Activated T-helper 2 cell treated with anti-CD3 and anti-CD28 coated beads, Interferon-gamma antibody, Interleukin-2, Interleukin-4, amounts not matched to agents 10 μg/mL and 5 μg/mL and 100 μg/mL, durations not matched to agents 14 hours and 24 hours and 36 hours (primary cell): Measurements from ENCODE around the gene HSPG2. TPM values are rescaled to one million over a fixed set of nuclear protein-coding genes. Genes with fewer than 3 reads are reported as not detected.
A peak's percentile ranks its signal among the peaks of the same experiment; 100 is the strongest.
"Not testable (repeated sequence)": the region's sequence is repeated elsewhere in the genome, so short reads cannot be mapped to it uniquely, and the experiment has no call there.

Experiments
- DNase-seq: peaks from one replicate; pipeline ENCODE4 v3.0.0; 2021; ENCODE audit warnings: low spot score
- H3K27ac Mint-ChIP-seq: one replicate; pipeline ENCODE4 v1.8.0; 2021; ENCODE audit warnings: mixed read lengths
- H3K27me3 Mint-ChIP-seq: one replicate; pipeline ENCODE4 v1.8.0; 2021; ENCODE audit warnings: low read depth, mixed read lengths
- H3K36me3 Mint-ChIP-seq: one replicate; pipeline ENCODE4 v1.8.0; 2021; ENCODE audit warnings: low read depth, mixed read lengths
- H3K4me1 Mint-ChIP-seq: one replicate; pipeline ENCODE4 v1.8.0; 2021; ENCODE audit warnings: low read depth, mixed read lengths
- H3K4me3 Mint-ChIP-seq: one replicate; pipeline ENCODE4 v1.8.0; 2021; ENCODE audit warnings: low read depth, mild to moderate bottlenecking, moderate library complexity, mixed read lengths
- H3K9me3 Mint-ChIP-seq: one replicate; pipeline ENCODE4 v1.8.0; 2021; ENCODE audit warnings: mixed read lengths
- intact Hi-C: fragments of 100-400 bp; cut with micrococcal nuclease; formaldehyde crosslinking; loops from one replicate; pipeline ENCODE4 v1.15.1; 2023
- total RNA-seq: library from RNA; stranded (reverse); gene quantifications from 2 replicates; pipeline ENCODE4 v1.2.3, GENCODE V29; 2022

Gene HSPG2
- total RNA-seq, 1 donor from 2014 or later = 4.1 TPM

DNA sequence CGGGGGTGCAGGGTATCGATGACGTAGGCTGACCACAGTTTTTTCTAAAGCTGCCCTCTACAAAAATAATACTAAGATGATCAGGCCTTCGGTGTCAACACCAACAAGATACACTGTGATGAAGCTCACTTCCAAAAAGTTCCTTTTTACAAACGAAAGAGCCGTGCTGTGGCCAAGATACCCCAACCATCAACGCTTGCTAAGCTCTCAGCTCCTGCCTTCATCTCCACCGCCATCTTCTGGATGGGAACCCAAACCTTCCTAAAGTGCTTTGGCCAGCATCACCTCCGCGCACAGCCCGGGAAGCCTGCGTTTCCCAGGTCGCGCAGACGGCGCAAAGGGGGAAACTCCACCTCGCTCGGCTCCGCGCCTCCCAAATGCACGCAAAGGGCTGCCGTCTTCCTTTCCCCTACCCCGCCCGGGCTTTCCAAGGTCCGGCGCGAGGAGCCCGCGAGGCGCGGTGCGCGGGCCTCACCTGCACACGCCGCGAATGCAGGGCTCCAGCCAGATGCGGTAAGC is 154.7 kb downstream of the HSPG2 start:
- H3K27ac Mint-ChIP-seq = peak overlapping the region; percentile 100
- no peaks in the 10 kb centered on the region for H3K9me3 Mint-ChIP-seq
- H3K4me3 Mint-ChIP-seq = peak overlapping the region; percentile 96
- H3K36me3 Mint-ChIP-seq = peaks cover 23% of the 10 kb centered on the region
- peaks cover 21% of the 10 kb centered on the region for H3K4me1 Mint-ChIP-seq
- DNase-seq = peak; percentile 40
- peaks cover 4% of the 10 kb centered on the region for H3K27me3 Mint-ChIP-seq
- intact Hi-C loops = loop anchor here (2.0 to 5.0 kb wide), 5 partner anchors 40 to 490 kb away; partner anchors contain the start of genes CDC42 and ECE1

DNA sequence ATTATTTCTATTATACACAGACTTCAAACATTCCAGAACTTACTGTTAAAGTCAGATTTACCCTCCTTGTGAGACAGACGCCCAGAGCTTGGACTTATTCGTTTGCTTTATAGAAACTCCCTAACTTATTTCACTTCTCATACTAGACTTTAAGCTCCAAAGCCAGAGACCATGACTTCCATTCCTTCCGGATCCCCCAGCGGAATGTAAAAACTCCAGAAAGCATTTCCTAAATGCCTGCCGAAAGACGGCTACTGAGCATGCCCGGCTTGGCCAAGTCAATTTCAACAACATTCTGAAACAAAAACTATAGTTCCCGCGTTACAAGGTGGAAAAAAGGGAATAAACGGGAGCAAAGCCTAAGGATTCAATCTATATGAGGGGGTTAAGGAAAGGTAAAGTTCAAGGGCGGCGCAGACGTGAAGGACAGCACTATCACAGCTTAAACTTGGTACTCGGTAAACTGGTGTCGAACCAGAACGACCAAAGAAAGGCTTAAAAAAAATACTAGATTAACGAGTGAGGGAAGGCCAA is 155.2 kb downstream of the HSPG2 start:
- intact Hi-C loops = loop anchor here (2.0 to 5.0 kb wide), 5 partner anchors 39 to 490 kb away; partner anchors contain the start of genes CDC42 and ECE1
- Mint-ChIP-seq H3K4me1 (peaks cover 25% of the 10 kb centered on the region), H3K27ac (peak overlapping the region; percentile 100), H3K4me3 (peak overlapping the region; percentile 96), H3K27me3 (peaks cover 3% of the 10 kb centered on the region), H3K9me3 (no peaks in the 10 kb centered on the region), H3K36me3 (peaks cover 28% of the 10 kb centered on the region)
- no peak for DNase-seq

DNA sequence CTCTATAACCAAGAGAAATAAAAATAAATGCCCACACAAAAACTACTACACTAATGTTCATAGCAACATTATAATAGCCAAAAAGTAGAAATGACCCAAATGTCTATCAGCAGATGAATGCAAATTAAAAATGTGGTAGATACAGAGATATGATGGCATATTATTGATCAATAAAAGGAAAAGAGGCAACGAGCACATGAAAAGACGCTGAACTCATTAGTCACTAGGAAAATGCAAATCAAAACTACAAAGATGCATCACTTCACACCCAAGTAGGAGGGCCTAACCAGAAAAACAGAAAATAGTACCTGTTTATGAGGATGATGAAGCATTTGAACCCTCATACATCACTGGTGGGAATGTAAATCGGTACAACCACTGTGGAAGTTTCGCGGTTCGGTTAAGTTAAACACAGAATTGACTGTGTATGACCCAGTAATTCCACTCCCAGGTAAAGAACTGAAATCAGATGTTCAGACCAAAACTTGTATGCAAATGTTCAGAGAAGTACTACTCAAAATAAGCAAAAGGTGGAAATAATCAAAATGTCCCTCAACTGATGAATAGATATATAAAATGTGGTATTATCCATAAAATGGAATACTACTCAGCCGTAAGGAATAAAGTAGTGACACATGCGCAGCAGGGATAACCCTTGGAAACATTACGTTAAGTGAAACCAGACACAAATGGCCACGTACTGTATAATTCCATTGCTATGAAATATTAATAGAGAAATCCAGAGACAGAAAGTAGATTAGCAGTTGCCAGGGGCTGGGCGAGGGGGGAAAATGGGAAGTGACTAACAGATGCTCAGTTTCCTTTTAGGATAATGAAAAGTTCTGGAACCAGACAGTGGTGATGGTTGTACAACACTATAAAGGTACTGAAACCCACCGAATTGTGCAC is 157.2 kb downstream of the HSPG2 start:
- peak overlapping the region; percentile 98 for H3K27ac Mint-ChIP-seq
- intact Hi-C loops = loop anchor here (1.0 to 5.0 kb wide), 3 partner anchors 12 to 488 kb away; partner anchors contain the start of genes CDC42 and ECE1
- H3K9me3 Mint-ChIP-seq = no peaks in the 10 kb centered on the region
- peak overlapping the region; percentile 66 for H3K4me3 Mint-ChIP-seq
- no peaks in the 10 kb centered on the region for H3K27me3 Mint-ChIP-seq
- peaks cover 36% of the 10 kb centered on the region for H3K4me1 Mint-ChIP-seq
- DNase-seq = no peak
- H3K36me3 Mint-ChIP-seq = peaks cover 39% of the 10 kb centered on the region

DNA sequence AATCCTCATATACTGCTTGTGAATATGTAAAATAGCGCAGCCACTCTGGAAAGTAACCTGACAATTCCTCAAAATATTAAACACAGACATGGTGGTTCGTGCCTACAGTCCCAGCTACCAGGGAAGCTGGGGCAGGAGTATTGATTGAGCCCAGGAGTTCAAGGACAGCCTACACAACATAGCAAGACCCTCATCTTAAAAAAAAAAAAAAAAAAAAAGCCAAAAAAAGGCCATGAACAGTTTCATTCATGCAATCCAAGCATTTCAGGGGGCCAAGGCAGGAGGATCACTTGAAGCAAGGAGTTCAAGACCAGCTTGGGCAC is 158.7 kb downstream of the HSPG2 start:
- Mint-ChIP-seq H3K36me3 (peaks cover 42% of the 10 kb centered on the region), H3K4me3 (peak overlapping the region; percentile 20), H3K27ac (peak overlapping the region; percentile 57), H3K9me3 (no peaks in the 10 kb centered on the region), H3K4me1 (peaks cover 36% of the 10 kb centered on the region), H3K27me3 (no peaks in the 10 kb centered on the region)
- no peak for DNase-seq
- intact Hi-C loops = no loop called here

DNA sequence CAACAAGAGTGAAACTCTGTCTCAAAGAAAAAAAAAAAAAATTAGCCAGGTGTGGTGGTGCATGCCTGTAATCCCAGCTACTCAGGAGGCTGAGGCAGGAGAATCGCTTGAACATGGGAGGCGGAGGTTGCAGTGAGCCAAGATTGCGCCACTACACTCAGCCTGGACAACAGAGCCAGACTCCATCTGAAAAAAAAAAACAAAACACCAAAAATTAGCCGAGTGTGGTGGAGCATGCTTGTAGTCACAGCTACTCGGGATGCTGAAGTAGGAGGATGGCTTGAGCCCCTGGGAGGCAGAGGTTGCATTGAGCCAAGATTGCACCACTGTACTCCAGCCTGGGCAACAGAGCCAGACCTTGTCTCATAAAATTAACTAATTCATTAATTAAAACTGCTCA is 160.2 kb downstream of the HSPG2 start:
- H3K27ac Mint-ChIP-seq, H3K9me3 Mint-ChIP-seq, DNase-seq, H3K27me3 Mint-ChIP-seq, intact Hi-C loops, H3K4me3 Mint-ChIP-seq: not testable (repeated sequence)
- H3K36me3 Mint-ChIP-seq = peaks cover 43% of the 10 kb centered on the region
- peaks cover 38% of the 10 kb centered on the region for H3K4me1 Mint-ChIP-seq

DNA sequence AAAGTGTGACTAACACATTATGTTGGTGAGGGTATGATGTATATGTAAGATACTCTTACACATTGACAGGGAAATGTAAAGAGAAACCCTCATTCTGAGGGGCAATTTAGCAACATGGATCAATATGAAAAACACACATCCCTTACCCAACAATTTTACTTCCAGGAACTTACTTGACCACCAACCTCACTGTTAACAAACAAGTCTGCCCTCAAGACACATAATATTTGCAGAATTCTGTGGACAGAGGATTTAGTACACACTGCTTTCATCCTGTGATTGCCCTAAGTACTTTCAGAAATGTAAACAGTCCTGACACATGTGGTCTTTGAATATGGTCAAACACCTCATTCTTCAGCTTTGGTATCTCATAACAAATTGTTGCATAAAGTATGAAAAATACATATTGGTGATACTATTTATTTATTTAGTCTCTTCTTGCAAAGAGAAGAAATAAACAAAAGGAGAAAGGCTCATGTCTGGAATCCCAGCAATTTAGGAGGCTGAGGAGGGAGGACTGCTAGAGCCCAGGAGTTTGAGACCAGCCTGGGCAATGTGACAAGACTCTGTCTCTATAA is 161.0 kb downstream of the HSPG2 start:
- Mint-ChIP-seq H3K9me3 (no peaks in the 10 kb centered on the region), H3K27ac (peak overlapping the region; percentile 63), H3K4me3 (no peak overlapping the region), H3K27me3 (no peaks in the 10 kb centered on the region), H3K36me3 (peaks cover 43% of the 10 kb centered on the region), H3K4me1 (peaks cover 38% of the 10 kb centered on the region)
- DNase-seq = no peak
- intact Hi-C loops = no loop called here

DNA sequence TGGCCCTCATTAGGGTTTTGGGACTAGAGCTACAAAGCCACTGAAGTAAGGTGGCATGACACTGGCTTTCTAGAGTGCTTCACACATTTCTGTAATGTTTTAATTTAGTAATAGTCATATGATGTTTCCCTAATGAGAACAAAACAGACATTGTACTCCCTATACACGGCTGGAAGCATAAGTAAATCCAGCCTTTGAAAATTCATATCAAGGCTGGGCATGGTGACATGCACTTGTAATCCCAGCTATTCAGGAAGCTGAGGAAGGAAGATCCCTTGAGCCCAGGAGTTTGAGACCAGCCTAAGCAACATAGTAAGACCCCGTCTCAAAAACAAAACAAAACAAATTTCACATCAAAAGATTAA is 161.6 kb downstream of the HSPG2 start:
- DNase-seq = no peak

DNA sequence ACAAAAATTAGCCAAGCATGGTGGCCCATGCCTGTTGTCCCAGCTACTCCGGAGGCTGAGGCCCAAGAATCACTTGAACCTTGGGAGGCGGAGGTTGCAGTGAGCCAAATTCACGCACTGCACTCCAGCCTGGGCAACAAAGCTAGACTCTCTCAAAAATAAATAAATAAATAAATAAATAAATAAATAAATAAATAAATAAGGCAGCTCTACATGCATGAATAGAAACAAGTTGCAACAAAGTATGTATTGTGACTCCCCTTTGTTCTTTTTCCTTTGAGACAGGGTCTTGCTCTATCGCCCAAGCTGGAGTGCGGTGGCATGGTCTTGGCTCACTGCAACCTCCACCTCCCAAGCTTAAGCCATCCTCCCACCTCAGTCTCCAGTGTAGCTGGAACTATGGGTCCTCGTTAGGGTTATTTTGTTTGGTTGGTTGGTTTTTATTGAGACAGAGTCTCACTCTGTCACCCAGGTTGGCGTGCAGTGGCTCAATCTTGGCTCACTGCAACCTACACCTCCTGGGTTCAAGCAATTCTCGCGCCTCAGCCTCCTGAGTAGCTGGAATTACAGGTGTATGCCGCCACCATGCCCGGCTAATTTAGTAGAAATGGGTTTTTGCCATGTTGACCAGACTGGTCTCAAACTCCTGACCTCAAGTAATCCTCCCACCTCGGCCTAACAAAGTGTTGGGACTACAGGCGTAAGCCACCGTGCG is 162.1 kb downstream of the HSPG2 start:
- peaks cover 41% of the 10 kb centered on the region for H3K36me3 Mint-ChIP-seq
- H3K27ac Mint-ChIP-seq = no peak overlapping the region
- peaks cover 37% of the 10 kb centered on the region for H3K4me1 Mint-ChIP-seq
- H3K9me3 Mint-ChIP-seq = no peaks in the 10 kb centered on the region
- H3K27me3 Mint-ChIP-seq = no peaks in the 10 kb centered on the region
- H3K4me3 Mint-ChIP-seq = no peak overlapping the region
- DNase-seq = no peak
- intact Hi-C loops = no loop called here

More for the DNA sequence above, 161.6 kb downstream of the HSPG2 start:
- Mint-ChIP-seq H3K27me3 (no peaks in the 10 kb centered on the region), H3K4me3 (no peak overlapping the region), H3K4me1 (peaks cover 38% of the 10 kb centered on the region), H3K9me3 (no peaks in the 10 kb centered on the region), H3K36me3 (peaks cover 42% of the 10 kb centered on the region), H3K27ac (peak overlapping the region; percentile 63)
- intact Hi-C loops = no loop called here

DNA sequence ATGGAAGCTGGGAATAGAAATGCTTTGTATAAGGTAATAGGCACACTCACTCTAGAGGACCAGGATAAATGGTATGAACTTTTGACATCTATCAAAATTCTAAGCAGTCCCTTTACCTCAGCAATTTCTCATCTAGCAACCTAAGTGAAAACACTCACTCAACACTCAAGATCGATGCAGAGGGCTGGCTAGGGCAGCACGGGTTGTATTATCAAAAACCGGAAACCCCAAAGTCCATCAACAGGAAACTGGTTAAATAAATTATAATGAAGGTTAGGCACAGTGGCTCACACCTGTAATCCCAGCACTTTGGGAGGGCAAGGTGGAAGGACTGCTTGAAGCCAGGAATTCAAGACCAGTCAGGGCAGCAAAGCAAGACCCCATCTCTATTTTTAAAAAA is 163.5 kb downstream of the HSPG2 start:
- intact Hi-C loops = no loop called here
- H3K9me3 Mint-ChIP-seq = no peaks in the 10 kb centered on the region
- H3K27ac Mint-ChIP-seq = peak overlapping the region; percentile 52
- H3K27me3 Mint-ChIP-seq = no peaks in the 10 kb centered on the region
- H3K36me3 Mint-ChIP-seq = peaks cover 43% of the 10 kb centered on the region
- no peak for DNase-seq
- peak overlapping the region; percentile 13 for H3K4me3 Mint-ChIP-seq
- H3K4me1 Mint-ChIP-seq = peaks cover 41% of the 10 kb centered on the region

Other genes starting within 250 kb of the HSPG2 start
- gene USP48, start 154.2 kb downstream of the HSPG2 start, total RNA-seq = 101 TPM in 2 replicates
- not detected in 2 replicates for gene LDLRAD2, start 125.0 kb downstream of the HSPG2 start, total RNA-seq
- gene CELA3B, start 39.7 kb upstream of the HSPG2 start, total RNA-seq = not detected in 2 replicates
- not detected in 2 replicates for gene CELA3A, start 64.3 kb upstream of the HSPG2 start, total RNA-seq
- gene CDC42, start 115.4 kb upstream of the HSPG2 start, total RNA-seq = 342 and 350 TPM in 2 replicates
- not detected in 2 replicates for gene WNT4, start 205.8 kb upstream of the HSPG2 start, total RNA-seq